Gastrocnemius medialis (tissue), 4 donors: ENCODE results near the gene PROZ. TPM values are rescaled to one million over a fixed set of nuclear protein-coding genes. Genes with fewer than 3 reads are reported as not detected.

Source experiments
- ATAC-seq, 2 donors: fragments of 150-250 bp; one replicate each; pipeline ENCODE4 v1.9.1; 2016
- DNase-seq, 2 donors: peaks; one replicate each; pipeline ENCODE4 v3.0.0-alpha.2; 2019
- H3K27ac ChIP-seq, 4 donors: fragments of 200-600 bp; sonication (generic); 1 replicate in 1 of 4; 2 replicates in 3 of 4; pipeline ENCODE4 v1.5.1; 2016 to 2018; ENCODE audit warnings: mild to moderate bottlenecking in 2 of 4, moderate library complexity in 1 of 4
- H3K27me3 ChIP-seq, 3 donors: fragments of 200-600 bp; sonication (generic) in 2 of 3; 1 replicate in 1 of 3; 2 replicates in 2 of 3; pipeline versions ENCODE4 v1.5.1 to v1.6.0; 2016 to 2019; ENCODE audit warnings: mild to moderate bottlenecking in 1 of 3, moderate library complexity in 1 of 3
- H3K36me3 ChIP-seq, 2 donors: fragments of 200-600 bp; sonication (generic) in 1 of 2; one replicate each; pipeline ENCODE4 v1.5.1; 2017 to 2018
- H3K4me1 ChIP-seq, 2 donors: fragments of 200-600 bp; sonication (generic) in 1 of 2; one replicate each; pipeline ENCODE4 v1.5.1; 2016 to 2017; ENCODE audit warnings: mild to moderate bottlenecking in 2 of 2
- H3K4me3 ChIP-seq, 4 donors: fragments of 200-600 bp; sonication (generic) in 3 of 4; 1 replicate in 1 of 4; 2 replicates in 3 of 4; pipeline ENCODE4 v1.5.1; 2016 to 2019; ENCODE audit warnings: mild to moderate bottlenecking in 2 of 4
- H3K9me3 ChIP-seq, 3 donors: fragments of 200-600 bp; sonication (generic) in 2 of 3; 1 replicate in 1 of 3; 2 replicates in 2 of 3; pipeline ENCODE4 v1.5.1; 2016 to 2019
- POLR2A ChIP-seq, 2 donors: fragments of 450-650 bp; IDR thresholded peaks; one replicate each; pipeline ENCODE4 v1.6.1; 2017; ENCODE audit warnings: antibody characterized with exemption in 2 of 2, mild to moderate bottlenecking in 2 of 2, moderate library complexity in 2 of 2
- in situ Hi-C, 4 donors: fragments of 200-750 bp; cut with MboI; loops; one replicate each; pipeline versions ENCODE4 v1.15.0 to v1.8.0; 2017; ENCODE audit warnings: low sequenced_read_pairs in 4 of 4
- intact Hi-C: fragments of 100-400 bp; cut with DNase I; formaldehyde crosslinking; loops from one replicate; pipeline ENCODE4 v1.15.1; 2023; ENCODE audit warnings: low total_unique reads
- total RNA-seq, 4 donors: library from RNA; depleted of rRNA; stranded (reverse); fragments of >200 nt; gene quantifications; one replicate each; pipeline versions ENCODE4 v1.1.0 to v1.2.3, GENCODE V29; 2016
- TF ChIP-seq, protein P1 (sequence below), 5 experiments: fragments of 450-650 bp in 3 of 5; fragments of 200-600 bp in 2 of 5; sonication (generic) in 2 of 5; IDR thresholded peaks in 4 of 5; conservative IDR thresholded peaks in 1 of 5; 1 replicate in 4 of 5; 2 replicates in 1 of 5; pipeline ENCODE4 v1.5.1; 2016 to 2019; ENCODE audit warnings: antibody characterized with exemption in 5 of 5, mild to moderate bottlenecking in 3 of 5, moderate library complexity in 3 of 5

PROZ gene
- total RNA-seq, 4 donors from 2014 or later = not detected

- in situ Hi-C loops (no loop called here), intact Hi-C loops (no loop called here)
- H3K27ac ChIP-seq = no peak overlapping the region
- no peaks in the 10 kb centered on the region for H3K4me1 ChIP-seq
- DNase-seq (no peak), ATAC-seq (no peak)
- H3K4me3 ChIP-seq = no peak overlapping the region
- no peaks in the 10 kb centered on the region for H3K9me3 ChIP-seq
- peaks cover 6 to 76% of the 10 kb centered on the region in 2 donors for H3K36me3 ChIP-seq
- TF ChIP-seq, protein P1, sequence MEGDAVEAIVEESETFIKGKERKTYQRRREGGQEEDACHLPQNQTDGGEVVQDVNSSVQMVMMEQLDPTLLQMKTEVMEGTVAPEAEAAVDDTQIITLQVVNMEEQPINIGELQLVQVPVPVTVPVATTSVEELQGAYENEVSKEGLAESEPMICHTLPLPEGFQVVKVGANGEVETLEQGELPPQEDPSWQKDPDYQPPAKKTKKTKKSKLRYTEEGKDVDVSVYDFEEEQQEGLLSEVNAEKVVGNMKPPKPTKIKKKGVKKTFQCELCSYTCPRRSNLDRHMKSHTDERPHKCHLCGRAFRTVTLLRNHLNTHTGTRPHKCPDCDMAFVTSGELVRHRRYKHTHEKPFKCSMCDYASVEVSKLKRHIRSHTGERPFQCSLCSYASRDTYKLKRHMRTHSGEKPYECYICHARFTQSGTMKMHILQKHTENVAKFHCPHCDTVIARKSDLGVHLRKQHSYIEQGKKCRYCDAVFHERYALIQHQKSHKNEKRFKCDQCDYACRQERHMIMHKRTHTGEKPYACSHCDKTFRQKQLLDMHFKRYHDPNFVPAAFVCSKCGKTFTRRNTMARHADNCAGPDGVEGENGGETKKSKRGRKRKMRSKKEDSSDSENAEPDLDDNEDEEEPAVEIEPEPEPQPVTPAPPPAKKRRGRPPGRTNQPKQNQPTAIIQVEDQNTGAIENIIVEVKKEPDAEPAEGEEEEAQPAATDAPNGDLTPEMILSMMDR (IDR thresholded peaks at IDR 0.05 in 4 of 5, conservative IDR thresholded peaks at IDR 0.05 in 1 of 5) = no peak
- no peak for TF ChIP-seq POLR2A (IDR thresholded peaks at IDR 0.05)
- no peaks in the 10 kb centered on the region for H3K27me3 ChIP-seq
Observed at GRCh38 chr13:113176280-113176679, 17.8 kb downstream of the PROZ start.

DNA sequence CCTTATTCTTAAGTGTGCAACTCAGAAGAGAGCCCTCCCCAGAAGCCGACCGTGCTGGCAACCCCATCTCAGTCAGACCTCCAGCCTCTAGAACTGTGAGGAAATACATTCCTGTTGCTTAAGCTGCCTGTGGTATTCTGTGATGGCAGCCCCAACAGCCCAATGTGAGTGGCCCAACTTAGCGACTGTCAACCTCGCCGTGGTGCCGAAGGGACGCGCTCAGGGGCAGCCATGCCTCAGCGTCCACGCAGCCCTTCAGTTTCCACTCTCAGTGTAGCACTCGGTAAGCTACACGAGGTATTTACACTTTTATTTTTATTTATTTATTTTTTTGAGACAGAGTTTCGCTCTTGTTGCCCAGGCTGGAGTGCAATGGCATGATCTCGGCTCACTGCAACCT, 18.4 kb downstream of the PROZ start:
- Histone ChIP-seq H3K9me3 (no peaks in the 10 kb centered on the region), H3K4me1 (no peaks in the 10 kb centered on the region), H3K36me3 (peaks cover 6 to 73% of the 10 kb centered on the region in 2 donors), H3K27ac (no peak overlapping the region), H3K4me3 (no peak overlapping the region), H3K27me3 (no peaks in the 10 kb centered on the region)
- TF ChIP-seq, protein P1 (IDR thresholded peaks at IDR 0.05 in 4 of 5, conservative IDR thresholded peaks at IDR 0.05 in 1 of 5) = no peak
- no peak for TF ChIP-seq POLR2A (IDR thresholded peaks at IDR 0.05)
- DNase-seq (no peak), ATAC-seq (no peak)
- in situ Hi-C loops = no loop called here
- intact Hi-C loops = no loop called here

- peaks cover 6 to 83% of the 10 kb centered on the region in 2 donors for H3K36me3 ChIP-seq
- no peak for ATAC-seq
- DNase-seq = no peak
- no peak overlapping the region for H3K27ac ChIP-seq
- no peak for TF ChIP-seq POLR2A (IDR thresholded peaks at IDR 0.05)
- H3K4me3 ChIP-seq = no peak overlapping the region
- in situ Hi-C loops = no loop called here
- no peaks in the 10 kb centered on the region for H3K4me1 ChIP-seq
- no peaks in the 10 kb centered on the region for H3K27me3 ChIP-seq
- intact Hi-C loops = no loop called here
- H3K9me3 ChIP-seq = no peaks in the 10 kb centered on the region
Observed at GRCh38 chr13:113178070-113178895, 19.8 kb downstream of the PROZ start.

DNA sequence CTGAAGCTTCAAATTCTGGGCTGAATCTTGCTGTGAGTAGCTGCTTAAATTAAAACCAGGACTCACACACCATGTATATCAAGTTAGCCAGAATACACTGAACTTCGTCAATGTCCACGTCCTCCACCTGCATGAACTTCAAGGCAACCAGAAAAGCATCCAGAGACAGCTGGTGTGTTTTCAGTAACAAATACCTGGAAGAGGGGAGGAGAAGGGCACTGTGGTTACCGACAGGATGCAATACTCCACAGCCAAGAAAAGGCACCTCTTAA, 20.4 kb downstream of the PROZ start:
- in situ Hi-C loops (no loop called here), intact Hi-C loops (no loop called here)
- H3K36me3 ChIP-seq = peaks cover 6 to 89% of the 10 kb centered on the region in 2 donors
- H3K9me3 ChIP-seq = no peaks in the 10 kb centered on the region
- H3K4me3 ChIP-seq = no peak overlapping the region
- TF ChIP-seq, protein P1 (IDR thresholded peaks at IDR 0.05 in 4 of 5, conservative IDR thresholded peaks at IDR 0.05 in 1 of 5) = no peak
- no peak for TF ChIP-seq POLR2A (IDR thresholded peaks at IDR 0.05)
- DNase-seq (no peak), ATAC-seq (no peak)
- H3K27me3 ChIP-seq = no peaks in the 10 kb centered on the region
- H3K4me1 ChIP-seq = no peaks in the 10 kb centered on the region
- no peak overlapping the region for H3K27ac ChIP-seq

GRCh38 chr13:113179374-113180230, 21.2 kb downstream of the PROZ start:
- H3K9me3 ChIP-seq = no peaks in the 10 kb centered on the region
- no peak overlapping the region for H3K4me3 ChIP-seq
- peaks cover 6 to 93% of the 10 kb centered on the region in 2 donors for H3K36me3 ChIP-seq
- H3K27me3 ChIP-seq = no peaks in the 10 kb centered on the region
- intact Hi-C loops (no loop called here), in situ Hi-C loops (no loop called here)
- DNase-seq (no peak), ATAC-seq (no peak)
- no peak overlapping the region for H3K27ac ChIP-seq
- no peak for TF ChIP-seq POLR2A (IDR thresholded peaks at IDR 0.05)
- TF ChIP-seq, protein P1 (IDR thresholded peaks at IDR 0.05 in 4 of 5, conservative IDR thresholded peaks at IDR 0.05 in 1 of 5) = no peak
- no peaks in the 10 kb centered on the region for H3K4me1 ChIP-seq
